ENCODE data around the gene C19orf73. TPM values are rescaled to one million over a fixed set of nuclear protein-coding genes. Genes with fewer than 3 reads are reported as not detected.
"Not testable (repeated sequence)": the region's sequence is repeated elsewhere in the genome, so short reads cannot be mapped to it uniquely, and the experiment has no call there.

C19orf73 gene
- total RNA-seq, 1 experiment from 2014 or later: 0.15 TPM

- Histone ChIP-seq H3K4me1 (ENCODE audit: insufficient read depth, low read length) (0 out of 2 replicates have a peak, but pooled peaks cover 4% of the 10 kb centered on the region), H3K9ac (ENCODE audit: low read length) (no peak overlapping the region), H4K20me1 (ENCODE audit: low read length) (peaks cover 8% of the 10 kb centered on the region), H3K4me3 (ENCODE audit: low read length) (no peak overlapping the region), H3K4me2 (ENCODE audit: low read length) (no peak overlapping the region), H3K36me3 (ENCODE audit: low read depth, low read length) (peaks cover 1% of the 10 kb centered on the region; the same call in 1 of the 2 replicates), H3K27ac (ENCODE audit: low read length) (no peak overlapping the region), H3K9me3 (ENCODE audit: low read length) (no peaks in the 10 kb centered on the region), H3K9me2 (replicated peaks; ENCODE audit: low read length) (no peaks in the 10 kb centered on the region), H3F3A (ENCODE audit: low read length, unreplicated experiment) (no peaks in the 10 kb centered on the region), H3K27me3 (ENCODE audit: low read length) (no peaks in the 10 kb centered on the region), H2AFZ (ENCODE audit: low read length) (no peak overlapping the region), H3K79me2 (ENCODE audit: low read length) (peaks cover 10% of the 10 kb centered on the region)
- CTCF ChIA-PET: no interaction called here
- BruUV-seq (replicated peaks): no TSS peak
- no peak for ATAC-seq
- TF ChIP-seq EZH2phosphoT487 (IDR thresholded peaks at IDR 0.05; ENCODE audit: borderline replicate concordance, low read length) (no peak), CTCF (conservative IDR thresholded peaks at IDR 0.05; ENCODE audit: low read depth, low read length) (no peak), EZH2 (IDR thresholded peaks at IDR 0.05; ENCODE audit: low read length, unreplicated experiment) (no peak)
- DNase-seq: no peak
- POLR2A ChIA-PET (ENCODE audit: unreplicated experiment): no interaction called here
- intact Hi-C loops (cut with micrococcal nuclease): no loop called here
Observed at GRCh38 chr19:49081273-49081672, 37.7 kb downstream of the C19orf73 start.

- Histone ChIP-seq H3K27ac (ENCODE audit: low read length) (no peak overlapping the region), H3F3A (ENCODE audit: low read length, unreplicated experiment) (no peaks in the 10 kb centered on the region), H3K36me3 (ENCODE audit: low read depth, low read length) (no peaks in the 10 kb centered on the region), H3K27me3 (ENCODE audit: low read length) (no peaks in the 10 kb centered on the region), H3K9ac (ENCODE audit: low read length) (no peak overlapping the region), H3K9me2 (replicated peaks; ENCODE audit: low read length) (no peaks in the 10 kb centered on the region), H3K4me2 (ENCODE audit: low read length) (no peak overlapping the region), H3K4me1 (ENCODE audit: insufficient read depth, low read length) (0 out of 2 replicates have a peak, but pooled peaks cover 4% of the 10 kb centered on the region), H4K20me1 (ENCODE audit: low read length) (no peaks in the 10 kb centered on the region), H2AFZ (ENCODE audit: low read length) (no peak overlapping the region), H3K79me2 (ENCODE audit: low read length) (peaks cover 2% of the 10 kb centered on the region), H3K9me3 (ENCODE audit: low read length) (no peaks in the 10 kb centered on the region), H3K4me3 (ENCODE audit: low read length) (no peak overlapping the region)
- ATAC-seq: no peak
- POLR2A ChIA-PET (ENCODE audit: unreplicated experiment): no interaction called here
- TF ChIP-seq EZH2 (IDR thresholded peaks at IDR 0.05; ENCODE audit: low read length, unreplicated experiment): no peak
- no peak for TF ChIP-seq EZH2phosphoT487 (IDR thresholded peaks at IDR 0.05; ENCODE audit: borderline replicate concordance, low read length)
- no peak for TF ChIP-seq CTCF (conservative IDR thresholded peaks at IDR 0.05; ENCODE audit: low read depth, low read length)
- intact Hi-C loops (cut with micrococcal nuclease): no loop called here
- DNase-seq: no peak
- CTCF ChIA-PET: no interaction called here
- no TSS peak for BruUV-seq (replicated peaks)
Observed at GRCh38 chr19:49080392-49080791, 38.6 kb downstream of the C19orf73 start.

- H3K36me3 ChIP-seq (ENCODE audit: low read depth, low read length); H4K20me1 ChIP-seq (ENCODE audit: low read length); H3K27ac ChIP-seq (ENCODE audit: low read length); BruUV-seq (replicated peaks); H3K4me2 ChIP-seq (ENCODE audit: low read length); H3K4me1 ChIP-seq (ENCODE audit: insufficient read depth, low read length); H3K9me2 ChIP-seq (replicated peaks; ENCODE audit: low read length); ATAC-seq; H2AFZ ChIP-seq (ENCODE audit: low read length); H3F3A ChIP-seq (ENCODE audit: low read length, unreplicated experiment); H3K79me2 ChIP-seq (ENCODE audit: low read length); H3K4me3 ChIP-seq (ENCODE audit: low read length); H3K27me3 ChIP-seq (ENCODE audit: low read length); H3K9ac ChIP-seq (ENCODE audit: low read length); H3K9me3 ChIP-seq (ENCODE audit: low read length): not testable (repeated sequence)
- ChIA-PET CTCF (interaction anchor here (0.6 to 1.5 kb wide), 5 partner anchors 59 to 293 kb away, joined by 3 to 6 read pairs (median 4); no protein-coding TSS in a partner anchor), POLR2A (ENCODE audit: unreplicated experiment) (interaction anchor here (0.7 kb wide), 1 partner anchor 18 kb away, joined by 3 read pairs; no protein-coding TSS in a partner anchor)
- intact Hi-C loops (cut with micrococcal nuclease): loop anchor here (10.0 kb wide), 1 partner anchor 80 kb away; the partner anchor contains the start of genes GYS1 and RUVBL2
- TF ChIP-seq CTCF (conservative IDR thresholded peaks at IDR 0.05; ENCODE audit: low read depth, low read length): peak; percentile 40; the same call in 1 of the 2 replicates
- DNase-seq: peak; percentile 54
Observed at GRCh38 chr19:49074869-49075268, 44.1 kb downstream of the C19orf73 start.

Measured in PC-3 (cell line).